ENCODE results near the gene ABT1. TPM values are rescaled to one million over a fixed set of nuclear protein-coding genes. Genes with fewer than 3 reads are reported as not detected.
A peak's percentile ranks its signal among the peaks of the same experiment; 100 is the strongest.

The ABT1 gene
- total and polyA plus RNA-seq, 2 of the 8 experiments (the other 6 are each of a cell fraction or from before 2014, with no cell fraction given): 20.5 to 30.7 TPM

DNA sequence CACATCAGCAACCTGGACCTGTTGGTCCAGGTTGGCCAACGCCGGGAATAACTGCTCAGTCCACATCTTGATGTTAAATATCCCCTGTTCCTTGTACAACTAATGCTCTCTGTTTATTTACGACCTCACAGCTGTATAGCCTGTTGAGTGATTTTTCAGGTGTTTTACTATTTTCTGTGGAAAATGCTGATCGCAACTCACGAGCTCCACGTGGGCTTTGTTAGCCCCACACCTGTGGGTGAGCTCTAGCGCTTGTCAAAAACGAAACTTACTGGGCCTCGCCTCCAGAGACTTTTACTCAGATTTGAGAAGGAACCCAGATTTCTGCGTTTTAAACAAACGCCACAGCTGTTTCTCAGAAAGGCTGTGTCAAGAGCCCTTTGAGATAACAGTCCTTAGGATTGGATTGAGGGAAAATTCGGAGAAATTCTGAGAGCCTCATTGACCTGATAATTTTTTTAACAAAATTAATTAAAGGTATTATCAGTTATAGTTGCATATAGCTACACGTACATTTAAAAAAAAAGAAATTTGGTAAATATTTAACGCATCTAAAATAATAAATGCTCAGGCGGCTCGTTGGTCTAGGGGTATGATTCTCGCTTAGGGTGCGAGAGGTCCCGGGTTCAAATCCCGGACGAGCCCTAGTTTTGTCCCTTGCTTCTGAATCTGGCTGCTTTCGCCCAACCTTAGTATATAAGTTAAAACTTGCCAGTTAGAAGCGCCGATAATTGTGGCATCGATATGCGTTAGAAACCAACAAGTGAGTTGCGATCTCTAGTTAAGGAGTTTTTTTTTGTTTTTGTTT, 41.9 kb upstream of the ABT1 start (continued):
- TF ChIP-seq POLR2AphosphoS5 (IDR thresholded peaks at IDR 0.05; ENCODE audit: low read depth, low read length) (no peak), CEBPB (IDR thresholded peaks at IDR 0.05; ENCODE audit: low read depth, low read length) (no peak), TEAD4 (IDR thresholded peaks at IDR 0.05; ENCODE audit: low read depth, low read length) (peak; percentile 28; the same call in 1 of the 2 replicates), ASH2L (IDR thresholded peaks at IDR 0.05; ENCODE audit: low read length) (peak; percentile 5), RXRA (IDR thresholded peaks at IDR 0.05; ENCODE audit: insufficient read depth, low read depth, low read length) (no peak), TAF1 (IDR thresholded peaks at IDR 0.05; ENCODE audit: low read depth, low read length) (no peak), FOSL1 (IDR thresholded peaks at IDR 0.05; ENCODE audit: insufficient read depth, low read depth, low read length) (no peak), BACH1 (IDR thresholded peaks at IDR 0.05; ENCODE audit: low read length) (no peak), CBX8 (IDR thresholded peaks at IDR 0.05; ENCODE audit: borderline replicate concordance, low read depth, low read length) (no peak), SP1 (IDR thresholded peaks at IDR 0.05; ENCODE audit: low read depth, low read length) (no peak), HDAC6 (IDR thresholded peaks at IDR 0.05; ENCODE audit: low read depth, low read length) (no peak), TAF7 (optimal IDR thresholded peaks at IDR 0.05; ENCODE audit: borderline replicate concordance, low read depth, low read length) (peak; percentile 24), CBX5 (IDR thresholded peaks at IDR 0.05; ENCODE audit: low read depth, low read length) (no peak), SP2 (IDR thresholded peaks at IDR 0.05; ENCODE audit: low read length) (no peak), TBP (IDR thresholded peaks at IDR 0.05; ENCODE audit: low read depth, low read length) (peak; percentile 99), POU5F1 (IDR thresholded peaks at IDR 0.05; ENCODE audit: low read depth, low read length) (no peak), SIX5 (IDR thresholded peaks at IDR 0.05; ENCODE audit: low read depth, low read length) (no peak), SIN3A (conservative IDR thresholded peaks at IDR 0.05 in 1 of 2, IDR thresholded peaks at IDR 0.05 in 1 of 2; ENCODE audit: low read depth in 1 of 2, low read length in 2 of 2) (peak in 1 of 2 experiments; percentile 43; a peak in 1 of 4 replicates), NANOG (IDR thresholded peaks at IDR 0.05; ENCODE audit: insufficient read depth, low read depth, low read length, poor library complexity, severe bottlenecking) (no peak)
- TF ChIP-seq, protein P1, sequence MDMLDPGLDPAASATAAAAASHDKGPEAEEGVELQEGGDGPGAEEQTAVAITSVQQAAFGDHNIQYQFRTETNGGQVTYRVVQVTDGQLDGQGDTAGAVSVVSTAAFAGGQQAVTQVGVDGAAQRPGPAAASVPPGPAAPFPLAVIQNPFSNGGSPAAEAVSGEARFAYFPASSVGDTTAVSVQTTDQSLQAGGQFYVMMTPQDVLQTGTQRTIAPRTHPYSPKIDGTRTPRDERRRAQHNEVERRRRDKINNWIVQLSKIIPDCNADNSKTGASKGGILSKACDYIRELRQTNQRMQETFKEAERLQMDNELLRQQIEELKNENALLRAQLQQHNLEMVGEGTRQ (IDR thresholded peaks at IDR 0.05; ENCODE audit: low read length): no peak
- TF ChIP-seq, protein P2, sequence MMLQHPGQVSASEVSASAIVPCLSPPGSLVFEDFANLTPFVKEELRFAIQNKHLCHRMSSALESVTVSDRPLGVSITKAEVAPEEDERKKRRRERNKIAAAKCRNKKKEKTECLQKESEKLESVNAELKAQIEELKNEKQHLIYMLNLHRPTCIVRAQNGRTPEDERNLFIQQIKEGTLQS (IDR thresholded peaks at IDR 0.05; ENCODE audit: insufficient read depth, low read depth, low read length): no peak
